ENCODE measurements around the gene HDAC4. TPM values are rescaled to one million over a fixed set of nuclear protein-coding genes. Genes with fewer than 3 reads are reported as not detected.

Gene HDAC4
- total and polyA plus RNA-seq, 2 of the 8 experiments (the other 6 are each of a cell fraction or from before 2014, with no cell fraction given), result 15.4 to 31.5 TPM

DNA sequence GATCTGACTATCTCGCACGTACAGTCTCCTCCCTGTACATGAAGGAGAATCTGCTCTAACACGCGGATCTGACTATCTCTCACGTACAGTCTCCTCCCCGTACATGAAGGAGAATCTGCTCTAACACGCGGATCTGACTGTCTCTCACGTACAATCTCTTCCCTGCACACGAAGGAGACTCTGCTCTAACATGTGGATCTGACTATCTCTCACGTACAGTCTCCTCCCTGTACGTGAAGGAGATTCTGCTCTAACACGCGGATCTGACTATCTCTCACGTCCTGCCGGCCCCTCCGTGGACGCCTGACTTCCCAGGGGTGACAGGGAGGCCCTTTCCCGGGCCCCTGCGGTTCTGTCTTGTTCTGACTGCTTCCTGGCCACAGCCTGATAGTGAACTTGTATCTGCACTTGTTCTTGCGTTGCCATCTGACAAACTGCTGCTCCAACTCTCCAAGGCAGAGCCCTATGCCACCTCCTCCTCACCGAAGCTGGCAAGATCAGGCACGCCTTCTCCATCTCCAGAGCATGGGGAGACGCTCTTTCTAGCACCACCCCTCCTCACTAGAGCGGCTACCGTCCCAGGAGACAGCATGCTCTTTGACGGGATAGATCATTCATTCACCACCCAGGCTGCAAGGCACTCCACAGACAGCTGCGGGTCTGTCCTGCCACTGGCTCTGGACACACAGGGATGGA lies 314.3 kb downstream of the HDAC4 start (continued):
- TF ChIP-seq PHF8 (conservative IDR thresholded peaks at IDR 0.05; ENCODE audit: low read depth, low read length) (no peak), TBP (IDR thresholded peaks at IDR 0.05; ENCODE audit: low read depth, low read length) (no peak)

Measured in H1 (cell line).